T follicular helper cell (primary cell): ENCODE measurements around the gene ADSL.
"Not testable (repeated sequence)": the region's sequence is repeated elsewhere in the genome, so short reads cannot be mapped to it uniquely, and the experiment has no call there.

Experiments used
- DNase-seq: peaks from one replicate; pipeline ENCODE4 v3.0.0-alpha.2; 2020; ENCODE audit warnings: low read depth
- total RNA-seq, 2 experiments: gene quantifications; one replicate each; lab custom pipeline; 2026; lab: John Stamatoyannopoulos, UW

ADSL gene
- total RNA-seq: 23.0 to 30.3 reads per million in 2 experiments

GRCh38 chr22:40346185-40347118 lies at the start of gene ADSL:
ADSL (plus strand) TSS chr22:40346500; CDS start chr22:40346559, 59 bp downstream.
- peak; percentile 66 for DNase-seq

DNA sequence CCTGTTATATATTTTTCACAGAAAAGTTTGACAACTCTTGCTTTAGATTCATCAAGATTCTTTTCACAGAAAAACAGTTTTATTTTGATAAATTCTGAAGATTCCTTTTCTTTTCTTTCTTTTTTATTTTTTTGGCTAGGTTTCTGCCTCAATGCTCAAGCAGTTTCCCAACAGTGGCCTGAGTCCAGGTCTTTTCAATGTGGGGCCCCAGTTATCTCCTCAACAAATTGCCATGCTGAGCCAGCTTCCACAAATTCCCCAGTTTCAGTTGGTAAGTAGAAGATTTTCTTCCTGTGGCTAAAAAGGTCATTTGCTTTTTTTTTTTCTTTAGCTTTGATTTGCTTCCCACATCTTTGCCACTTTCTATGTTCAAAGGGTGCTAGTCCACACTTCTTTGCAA lies 46.0 kb upstream of the ADSL start:
- DNase-seq: no peak

DNA sequence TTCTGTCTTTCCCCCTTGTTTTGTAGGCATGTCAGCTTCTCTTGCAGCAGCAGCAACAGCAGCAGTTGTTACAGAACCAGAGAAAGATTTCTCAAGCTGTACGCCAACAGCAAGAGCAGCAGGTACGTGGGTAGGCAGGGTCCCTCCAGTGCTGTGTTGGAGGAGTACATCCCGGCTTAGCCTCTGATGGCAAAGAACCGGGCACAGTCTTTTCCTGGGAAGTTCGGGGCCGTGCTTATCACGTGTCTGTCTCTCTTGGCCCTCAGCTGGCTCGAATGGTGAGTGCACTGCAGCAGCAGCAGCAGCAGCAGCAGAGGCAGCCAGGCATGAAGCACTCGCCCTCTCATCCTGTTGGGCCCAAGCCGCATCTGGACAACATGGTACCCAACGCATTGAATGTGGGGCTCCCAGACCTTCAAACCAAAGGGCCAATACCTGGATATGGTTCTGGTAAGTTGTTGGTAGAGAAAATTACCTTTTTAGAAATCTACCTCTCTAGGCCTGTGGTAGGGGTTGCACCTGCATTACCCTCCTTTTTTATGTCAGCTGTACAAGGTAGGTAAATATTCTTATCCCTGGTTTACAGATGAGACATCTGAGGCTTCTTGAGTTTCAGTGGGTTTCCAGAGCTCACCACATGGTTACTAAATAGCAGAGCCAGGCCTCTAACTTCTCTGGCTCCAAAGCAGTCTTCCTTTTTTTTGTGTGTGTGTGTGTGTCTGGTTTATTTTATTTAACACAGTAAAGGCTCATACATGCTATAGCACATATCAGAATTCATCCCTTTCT lies 45.2 kb upstream of the ADSL start:
- no peak for DNase-seq

DNA sequence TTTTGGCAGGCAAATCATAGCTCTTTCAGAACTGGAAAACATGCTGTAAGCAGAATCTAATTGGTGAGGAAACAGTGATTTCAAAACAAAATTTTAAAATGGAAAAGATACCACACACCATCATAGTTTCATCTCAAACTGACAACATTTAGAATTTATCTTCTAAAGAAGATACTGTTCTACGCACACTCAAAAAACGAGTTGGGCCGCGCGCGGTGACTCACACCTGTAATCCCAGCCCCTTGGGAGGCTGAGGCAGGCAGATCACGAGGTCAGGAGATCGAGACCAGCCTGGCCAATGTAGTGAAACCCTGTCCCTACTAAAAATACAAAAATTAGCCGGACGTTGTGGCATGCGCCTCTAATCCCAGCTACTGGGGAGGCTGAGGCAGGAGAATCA lies 44.2 kb upstream of the ADSL start:
- no peak for DNase-seq

GRCh38 chr22:40305625-40306024 lies 40.7 kb upstream of the ADSL start:
- DNase-seq: no peak

DNA sequence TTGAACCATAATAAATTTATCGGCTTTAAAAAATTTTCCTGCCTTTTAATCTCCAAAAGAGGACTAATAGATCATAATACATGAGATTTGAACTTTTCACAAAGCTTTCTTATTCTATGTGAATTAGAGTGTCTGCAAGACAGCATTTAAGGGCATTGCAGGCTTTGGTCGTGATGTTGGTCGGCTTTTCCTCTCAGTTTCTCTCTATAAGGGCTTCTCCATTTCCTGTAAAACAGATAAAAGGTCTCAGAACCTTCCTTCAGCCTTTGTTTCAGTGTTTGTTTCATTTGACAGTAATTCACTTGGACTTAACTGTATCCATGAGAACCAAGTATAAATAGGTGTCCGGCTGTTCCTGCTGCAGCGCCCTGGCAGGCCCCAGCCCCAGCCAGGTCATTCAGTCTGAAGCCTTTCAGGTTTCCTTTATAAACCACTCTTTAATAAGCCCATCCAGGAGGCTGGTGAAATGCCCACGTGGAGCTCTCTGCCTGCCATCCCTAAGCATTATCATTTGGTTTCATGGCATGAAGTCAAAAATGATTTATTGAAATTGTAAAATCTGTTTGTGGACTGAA lies 37.2 kb upstream of the ADSL start:
- DNase-seq: no peak

GRCh38 chr22:40309631-40310030 lies 36.7 kb upstream of the ADSL start:
- DNase-seq: no peak

DNA sequence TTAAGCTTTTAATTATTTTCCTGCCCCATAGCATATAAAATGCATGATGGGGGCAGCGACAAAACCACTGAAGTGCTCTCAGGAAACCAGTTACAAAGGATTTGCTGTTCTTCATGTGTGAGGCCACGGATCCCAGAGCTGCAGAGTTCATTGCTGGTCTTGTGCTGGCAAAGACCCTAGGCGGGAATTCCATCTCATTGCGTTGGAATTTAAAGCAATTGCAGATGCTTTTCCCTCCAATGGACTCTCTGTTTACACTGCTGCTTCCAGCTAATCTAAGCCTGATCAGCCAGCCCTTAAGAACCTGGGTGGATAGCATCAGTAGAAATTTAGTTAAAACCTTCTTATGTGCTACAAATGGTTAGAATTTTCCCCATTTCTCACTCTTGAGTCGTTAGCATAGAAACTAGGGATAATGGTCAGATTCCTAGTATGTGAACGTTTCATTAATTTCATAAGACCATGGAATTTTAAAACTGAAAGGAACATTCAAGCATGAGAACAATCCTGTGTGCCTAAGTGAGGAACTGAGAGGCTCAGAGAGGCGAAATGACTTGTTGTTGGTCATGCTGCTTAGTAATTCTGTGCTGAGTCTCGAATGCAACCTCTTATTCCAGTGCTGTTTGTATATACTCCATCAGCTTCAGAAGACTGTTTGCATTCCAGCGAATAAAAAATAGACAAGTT lies 36.1 kb upstream of the ADSL start:
- DNase-seq: no peak

DNA sequence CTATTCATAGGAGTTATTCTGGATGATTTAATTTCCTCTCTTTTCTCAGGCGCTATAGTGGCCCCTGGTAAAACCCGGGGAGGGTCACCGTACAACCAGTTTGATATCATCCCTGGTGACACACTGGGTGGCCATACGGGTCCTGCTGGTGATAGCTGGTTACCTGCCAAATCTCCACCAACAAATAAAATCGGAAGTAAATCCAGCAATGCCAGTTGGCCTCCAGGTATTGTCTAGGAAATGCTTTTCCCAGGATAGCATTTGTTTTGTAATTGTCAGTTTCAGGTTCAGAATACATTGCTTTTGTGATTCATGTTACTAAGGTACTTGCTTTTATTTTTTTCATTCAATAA lies 35.6 kb upstream of the ADSL start:
- DNase-seq: no peak

GRCh38 chr22:40311646-40312045 lies 34.7 kb upstream of the ADSL start:
- not testable (repeated sequence) for DNase-seq

DNA sequence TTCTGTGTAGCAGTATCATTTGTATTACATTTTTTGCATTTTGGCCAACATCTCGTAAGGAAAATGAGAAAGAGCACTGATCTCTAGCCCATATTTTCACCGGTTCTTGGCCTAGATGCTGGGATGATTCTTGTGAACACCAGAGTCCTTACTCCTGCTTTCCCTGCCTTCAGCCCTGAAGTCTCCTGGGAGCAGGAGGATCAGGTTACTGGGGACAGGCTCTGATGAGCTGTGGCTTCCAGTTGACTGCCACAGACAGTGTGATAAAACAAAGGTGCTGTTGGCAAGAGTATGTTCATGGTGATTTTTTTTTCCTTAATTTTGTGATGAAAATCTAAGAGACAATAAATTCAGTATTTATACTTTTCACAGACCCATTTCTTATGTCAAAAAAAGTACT lies 34.2 kb upstream of the ADSL start:
- no peak for DNase-seq

GRCh38 chr22:40313007-40313406 lies 33.3 kb upstream of the ADSL start:
- DNase-seq: no peak

DNA sequence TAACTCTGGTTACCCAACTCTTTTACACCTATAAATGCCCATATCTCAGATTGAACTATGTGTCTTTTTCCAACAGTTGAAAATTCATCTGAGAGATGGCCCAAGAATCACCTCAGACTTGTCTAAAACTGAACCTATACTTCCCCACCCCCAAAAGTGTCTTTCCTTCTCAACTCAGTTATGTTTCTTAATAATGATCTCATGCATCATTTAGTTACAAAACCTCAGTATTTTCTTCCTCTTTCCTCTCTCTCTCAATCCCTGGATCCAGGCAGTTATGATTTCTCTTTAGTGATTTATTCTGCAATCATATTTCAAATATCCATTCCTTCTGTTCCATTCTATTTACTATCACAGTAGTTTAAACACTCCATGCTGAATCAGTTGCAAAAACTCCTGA lies 32.3 kb upstream of the ADSL start:
- no peak for DNase-seq

DNA sequence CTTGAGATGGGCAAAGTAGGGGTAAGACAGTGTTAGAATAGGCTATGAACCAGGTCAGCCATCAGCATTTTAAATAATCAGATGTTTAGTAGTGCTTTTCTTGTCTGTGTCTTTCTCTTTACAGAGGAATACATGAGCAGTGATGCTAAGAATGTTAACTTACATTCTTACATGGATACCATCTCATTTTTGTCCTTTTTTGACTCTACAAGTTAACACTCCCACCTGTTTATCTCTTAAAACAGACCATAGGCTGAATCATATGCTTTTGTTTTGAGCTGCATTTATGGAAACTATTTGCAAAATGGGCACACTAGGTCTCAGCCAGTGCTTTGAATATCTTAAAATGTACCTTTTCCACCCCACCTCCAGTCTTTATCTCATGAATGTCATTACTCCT lies 25.6 kb upstream of the ADSL start:
- no peak for DNase-seq

- no peak for DNase-seq
Observed at GRCh38 chr22:40322021-40322420, 24.3 kb upstream of the ADSL start.

DNA sequence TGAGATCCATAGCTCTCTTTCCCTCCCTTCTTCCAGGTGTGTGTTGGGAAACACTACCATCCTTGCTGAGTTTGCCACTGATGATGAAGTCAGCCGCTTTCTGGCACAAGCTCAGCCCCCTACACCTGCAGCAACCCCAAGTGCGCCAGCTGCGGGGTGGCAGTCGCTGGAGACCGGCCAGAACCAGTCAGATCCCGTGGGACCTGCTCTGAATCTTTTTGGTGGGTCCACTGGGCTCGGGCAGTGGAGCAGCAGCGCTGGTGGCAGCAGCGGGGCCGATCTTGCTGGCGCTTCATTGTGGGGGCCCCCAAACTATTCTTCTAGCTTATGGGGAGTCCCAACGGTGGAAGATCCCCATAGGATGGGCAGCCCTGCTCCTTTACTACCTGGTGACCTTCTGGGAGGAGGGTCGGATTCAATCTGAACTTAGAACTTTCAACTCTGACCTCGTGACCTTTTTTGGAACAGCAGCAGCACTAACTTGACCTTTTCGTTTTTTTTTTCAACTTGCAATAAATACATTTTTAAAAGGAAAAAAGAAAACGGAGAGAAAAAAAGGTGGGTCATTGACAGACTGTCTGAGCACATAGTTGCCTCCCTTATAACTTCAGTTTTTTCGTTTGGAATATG lies 23.4 kb upstream of the ADSL start:
- no peak for DNase-seq

- DNase-seq: no peak
Observed at GRCh38 chr22:40323681-40324171, 22.6 kb upstream of the ADSL start.

GRCh38 chr22:40324468-40325305 lies 21.6 kb upstream of the ADSL start:
- DNase-seq: peak; percentile 52

- peak; percentile 51 for DNase-seq
Observed at GRCh38 chr22:40325315-40325714, 21.0 kb upstream of the ADSL start.

GRCh38 chr22:40326905-40327735 lies 19.2 kb upstream of the ADSL start:
- DNase-seq: no peak
